OCI-LY7 (cell line): ENCODE measurements around the gene EXOC6B. TPM values are rescaled to one million over a fixed set of nuclear protein-coding genes. Genes with fewer than 3 reads are reported as not detected.

ENCODE experiments used
- BruUV-seq: library from RNA; stranded (reverse); fragments of 400-500 nt; replicated peaks from 2 replicates; lab custom pipeline; 2021; lab: Mats Ljungman, UMichigan
- CTCF ChIA-PET: fragments of 300-600 bp; sonication (Branson Sonifier 250); formaldehyde crosslinking; loops from one replicate; lab custom pipeline; 2022; ENCODE audit warnings: antibody characterized with exemption; ENCODE audit not compliant: unreplicated experiment; lab: Charles Lee
- POLR2A ChIA-PET: fragments of 300-600 bp; sonication (Branson Sonifier 250); formaldehyde crosslinking; loops from one replicate; lab custom pipeline; 2022; ENCODE audit warnings: antibody characterized with exemption; lab: Charles Lee
- DNase-seq: peaks from one replicate; pipeline ENCODE4 v3.0.0-alpha.2; 2015; ENCODE audit warnings: low spot score
- H2AFZ ChIP-seq: fragments of 200-600 bp; sonication (generic), shearing (Covaris generic); 2 replicates; pipeline ENCODE4 v1.6.1; 2014; ENCODE audit warnings: mild to moderate bottlenecking, antibody characterized with exemption, low read length, moderate library complexity
- H3K27ac ChIP-seq: fragments of 200-600 bp; sonication (generic); 2 replicates; pipeline ENCODE4 v1.5.1; 2014; ENCODE audit warnings: mixed run types, low read depth, mild to moderate bottlenecking, moderate library complexity, low read length, inconsistent platforms; ENCODE audit not compliant: poor library complexity, severe bottlenecking
- H3K36me3 ChIP-seq: fragments of 200-600 bp; sonication (generic); 2 replicates; pipeline ENCODE4 v1.6.1; 2014; ENCODE audit warnings: mild to moderate bottlenecking, antibody characterized with exemption, low read length, moderate library complexity, mixed read lengths; ENCODE audit not compliant: insufficient read depth
- H3K4me1 ChIP-seq: fragments of 200-600 bp; sonication (generic); 2 replicates; pipeline ENCODE4 v1.5.1; 2014; ENCODE audit warnings: mild to moderate bottlenecking, low read length; ENCODE audit not compliant: insufficient read depth, poor library complexity, severe bottlenecking
- H3K4me2 ChIP-seq: fragments of 200-600 bp; sonication (generic); 2 replicates; pipeline ENCODE4 v1.6.1; 2014; ENCODE audit warnings: mild to moderate bottlenecking, low read length
- H3K4me3 ChIP-seq: fragments of 200-600 bp; sonication (generic); 2 replicates; pipeline ENCODE4 v1.5.1; 2014; ENCODE audit warnings: mild to moderate bottlenecking, low read depth, low read length; ENCODE audit not compliant: poor library complexity, severe bottlenecking
- H3K79me2 ChIP-seq: fragments of 200-600 bp; sonication (generic); 2 replicates; pipeline ENCODE4 v1.6.1; 2016; ENCODE audit warnings: low read depth, mild to moderate bottlenecking, low read length, moderate library complexity, mixed read lengths; ENCODE audit not compliant: insufficient read depth
- H3K9me2 ChIP-seq: fragments of 200-600 bp; sonication (generic); 2 replicates; pipeline ENCODE4 v1.6.1; 2016; ENCODE audit warnings: mild to moderate bottlenecking, low read length, mixed read lengths; ENCODE audit not compliant: insufficient read depth
- H3K9me3 ChIP-seq: fragments of 200-600 bp; sonication (generic); 2 replicates; pipeline ENCODE4 v1.6.1; 2014; ENCODE audit warnings: mild to moderate bottlenecking, mixed run types, low read length, mixed read lengths
- H4K20me1 ChIP-seq: fragments of 200-600 bp; sonication (generic); 2 replicates; pipeline ENCODE4 v1.6.1; 2014; ENCODE audit warnings: mild to moderate bottlenecking, antibody characterized with exemption, low read length, moderate library complexity, mixed read lengths; ENCODE audit not compliant: insufficient read depth
- CTCF ChIP-seq: fragments of 200-600 bp; sonication (generic); conservative IDR thresholded peaks from 2 replicates; pipeline ENCODE4 v1.5.1; 2014; ENCODE audit warnings: mild to moderate bottlenecking, antibody characterized with exemption, low read length, moderate library complexity, mixed read lengths
- EZH2phosphoT487 ChIP-seq: fragments of 200-600 bp; sonication (generic); IDR thresholded peaks from 2 replicates; pipeline ENCODE4 v1.6.1; 2018; ENCODE audit warnings: low read depth, borderline replicate concordance, mild to moderate bottlenecking, mixed run types, antibody characterized with exemption, low read length, moderate library complexity, mixed read lengths
- intact Hi-C: fragments of 100-400 bp; cut with micrococcal nuclease; formaldehyde crosslinking; loops from one replicate; pipeline ENCODE4 v1.10.0; 2022; ENCODE audit not compliant: unreplicated experiment
- total RNA-seq, 2 experiments: library from RNA; depleted of rRNA in 1 of 2; stranded (reverse); fragments of >200 nt in 1 of 2; shearing (Covaris generic) in 1 of 2; gene quantifications; 2 replicates each; pipeline ENCODE4 v1.2.3, GENCODE V29; 2014 to 2022

EXOC6B gene
- total RNA-seq, 2 experiments from 2014 or later = 5.1 TPM; not detected in 1

- ChIA-PET CTCF (no interaction called here), POLR2A (no interaction called here)
- no peaks in the 10 kb centered on the region for H3K79me2 ChIP-seq
- H2AFZ ChIP-seq = no peak overlapping the region
- no peak overlapping the region for H3K27ac ChIP-seq
- intact Hi-C loops = no loop called here
- H3K36me3 ChIP-seq = no peaks in the 10 kb centered on the region
- no peak for DNase-seq
- H3K4me3 ChIP-seq = no peak overlapping the region
- no peaks in the 10 kb centered on the region for H3K9me2 ChIP-seq
- H3K4me1 ChIP-seq = no peaks in the 10 kb centered on the region
- H3K9me3 ChIP-seq = no peaks in the 10 kb centered on the region
- no peak for TF ChIP-seq CTCF
- no peak for TF ChIP-seq EZH2phosphoT487
- H4K20me1 ChIP-seq = no peaks in the 10 kb centered on the region
- BruUV-seq = no TSS peak
- no peak overlapping the region for H3K4me2 ChIP-seq
These were observed 552.4 kb downstream of the EXOC6B start for GRCh38 chr2:72273384-72273783.

- intact Hi-C loops = no loop called here
- POLR2A ChIA-PET = interaction anchor here (0.5 kb wide), 1 partner anchor 623 kb away, joined by 3 read pairs; no protein-coding TSS in a partner anchor
- Histone ChIP-seq H3K9me3 (no peaks in the 10 kb centered on the region), H3K36me3 (no peaks in the 10 kb centered on the region), H3K27ac (no peak overlapping the region), H3K79me2 (no peaks in the 10 kb centered on the region), H2AFZ (no peak overlapping the region), H3K4me3 (no peak overlapping the region), H3K9me2 (no peaks in the 10 kb centered on the region), H3K4me1 (no peaks in the 10 kb centered on the region), H4K20me1 (no peaks in the 10 kb centered on the region), H3K4me2 (no peak overlapping the region)
- no peak for DNase-seq
- TF ChIP-seq CTCF = no peak
- TF ChIP-seq EZH2phosphoT487 = no peak
- CTCF ChIA-PET = no interaction called here
- no TSS peak for BruUV-seq
These were observed 553.8 kb downstream of the EXOC6B start for GRCh38 chr2:72271766-72272641.

GRCh38 chr2:72271276-72271614, 554.6 kb downstream of the EXOC6B start:
- Histone ChIP-seq H3K4me1 (no peaks in the 10 kb centered on the region), H3K4me2 (no peak overlapping the region), H4K20me1 (no peaks in the 10 kb centered on the region), H3K79me2 (no peaks in the 10 kb centered on the region), H3K9me3 (no peaks in the 10 kb centered on the region), H3K27ac (no peak overlapping the region), H3K36me3 (no peaks in the 10 kb centered on the region), H2AFZ (no peak overlapping the region), H3K9me2 (no peaks in the 10 kb centered on the region), H3K4me3 (no peak overlapping the region)
- ChIA-PET POLR2A (no interaction called here), CTCF (no interaction called here)
- intact Hi-C loops = no loop called here
- TF ChIP-seq EZH2phosphoT487 = no peak
- no peak for TF ChIP-seq CTCF
- no TSS peak for BruUV-seq
- DNase-seq = no peak
